ENCODE data around the gene DSN1.

The DSN1 gene

DNA sequence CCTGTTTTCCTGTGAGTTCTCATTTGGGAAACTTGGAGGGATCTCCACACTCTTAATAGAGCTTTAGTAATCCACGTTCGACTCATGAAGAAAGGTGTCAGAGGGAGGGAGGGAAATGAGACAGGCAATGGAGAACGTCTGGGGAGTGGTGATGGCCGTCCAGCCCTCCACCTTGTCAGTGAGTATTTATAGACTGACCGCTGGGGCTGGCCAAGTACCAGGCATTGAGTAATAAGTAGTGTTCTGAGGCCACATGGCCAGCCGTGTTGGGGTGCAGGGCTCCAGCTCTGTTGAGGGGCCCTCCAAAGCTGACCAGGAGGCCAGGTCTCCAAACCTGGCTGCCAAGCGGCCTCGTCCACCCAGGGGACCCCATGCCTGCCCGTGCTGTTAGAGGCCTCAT lies 11.3 kb upstream of the DSN1 start:
- no peak for TF ChIP-seq CTCF (IDR thresholded peaks at IDR 0.05; ENCODE audit: extremely low read depth, missing control alignments)
- no peak for DNase-seq (ENCODE audit: low spot score)

DNA sequence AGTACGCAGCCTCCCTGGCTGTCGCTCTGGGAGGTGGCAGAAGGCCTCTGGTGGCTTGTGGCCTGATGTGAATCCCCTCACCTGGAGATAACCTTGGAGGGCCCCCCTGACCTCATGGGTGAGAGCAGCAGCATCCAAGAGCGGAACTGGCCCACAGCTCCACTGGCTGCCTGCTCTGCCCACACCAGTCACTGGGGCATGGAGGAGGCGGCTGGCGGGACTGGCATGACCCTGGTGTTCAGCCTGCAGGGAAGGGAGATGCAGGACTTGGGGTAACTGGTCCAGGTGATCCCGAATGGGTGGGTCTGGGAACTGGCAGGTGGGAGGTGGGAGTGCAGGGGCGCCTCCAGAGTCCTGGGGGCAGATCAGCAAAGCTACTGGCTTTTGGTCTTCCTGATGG lies 10.6 kb upstream of the DSN1 start:
- no peak for DNase-seq (ENCODE audit: low spot score)
- TF ChIP-seq CTCF (IDR thresholded peaks at IDR 0.05; ENCODE audit: extremely low read depth, missing control alignments) = no peak

GRCh38 chr20:36779656-36780025 lies 6.1 kb upstream of the DSN1 start:
- DNase-seq (ENCODE audit: low spot score) = no peak
- no peak for TF ChIP-seq CTCF (IDR thresholded peaks at IDR 0.05; ENCODE audit: extremely low read depth, missing control alignments)

- no peak for TF ChIP-seq CTCF (IDR thresholded peaks at IDR 0.05; ENCODE audit: extremely low read depth, missing control alignments)
- DNase-seq (ENCODE audit: low spot score) = no peak
These were observed 5.5 kb upstream of the DSN1 start for GRCh38 chr20:36778831-36779655.

- no peak for DNase-seq (ENCODE audit: low spot score)
- TF ChIP-seq CTCF (IDR thresholded peaks at IDR 0.05; ENCODE audit: extremely low read depth, missing control alignments) = no peak
These were observed 4.0 kb upstream of the DSN1 start for GRCh38 chr20:36777576-36777975.

DNA sequence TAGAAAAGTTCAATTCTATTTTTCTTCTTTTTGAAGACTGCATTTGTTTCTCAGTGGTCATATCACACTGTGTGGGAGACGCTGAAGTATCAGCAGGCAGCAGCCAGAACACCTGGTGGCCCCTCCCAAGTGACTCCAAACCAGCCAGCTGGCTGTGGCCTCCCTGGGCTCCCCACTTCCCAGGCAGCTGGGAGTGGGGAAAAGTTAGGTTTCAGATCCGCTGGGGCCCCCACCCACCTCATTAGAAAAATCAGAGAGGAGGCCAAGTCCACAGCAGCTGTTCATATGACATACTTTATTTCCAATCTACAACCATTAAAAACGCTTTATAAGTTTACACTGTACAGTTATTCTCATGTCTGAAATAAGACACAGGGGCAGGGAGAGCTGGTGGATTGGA lies 3.6 kb upstream of the DSN1 start:
- TF ChIP-seq CTCF (IDR thresholded peaks at IDR 0.05; ENCODE audit: extremely low read depth, missing control alignments) = no peak
- no peak for DNase-seq (ENCODE audit: low spot score)

GRCh38 chr20:36775826-36776225 lies 2.3 kb upstream of the DSN1 start:
- no peak for DNase-seq (ENCODE audit: low spot score)
- TF ChIP-seq CTCF (IDR thresholded peaks at IDR 0.05; ENCODE audit: extremely low read depth, missing control alignments) = no peak
